Loucy (cell line): ENCODE measurements around the gene NDUFA8.

Experiments used
- H2AFZ ChIP-seq: fragments of 200-600 bp; sonication (generic); 2 replicates; pipeline ENCODE4 v1.6.0; 2016; ENCODE audit warnings: antibody characterized with exemption, mild to moderate bottlenecking, low read length, moderate library complexity
- H3F3A ChIP-seq: fragments of 200-600 bp; 2 replicates; pipeline ENCODE4 v1.6.0; 2016; ENCODE audit warnings: antibody characterized with exemption, low read depth, mild to moderate bottlenecking
- H3K27me3 ChIP-seq: fragments of 200-600 bp; sonication (generic); 2 replicates; pipeline ENCODE4 v1.6.1; 2014; ENCODE audit warnings: low read length, mild to moderate bottlenecking; ENCODE audit not compliant: insufficient read depth, poor library complexity, severe bottlenecking
- H3K36me3 ChIP-seq: fragments of 200-600 bp; sonication (generic); 2 replicates; pipeline ENCODE4 v1.6.1; 2016; ENCODE audit warnings: low read length; ENCODE audit not compliant: insufficient read depth
- H3K4me1 ChIP-seq: fragments of 200-600 bp; sonication (generic); 2 replicates; pipeline ENCODE4 v1.5.1; 2014; ENCODE audit warnings: low read length, mild to moderate bottlenecking; ENCODE audit not compliant: insufficient read depth, poor library complexity, severe bottlenecking
- H3K4me2 ChIP-seq: fragments of 200-600 bp; sonication (generic); 2 replicates; pipeline ENCODE4 v1.6.0; 2014; ENCODE audit warnings: antibody characterized with exemption, low read length, low read depth, mild to moderate bottlenecking; ENCODE audit not compliant: poor library complexity, severe bottlenecking
- H3K4me3 ChIP-seq: fragments of 200-600 bp; sonication (generic); 2 replicates; pipeline ENCODE4 v1.5.1; 2014; ENCODE audit warnings: low read length, mild to moderate bottlenecking, mixed read lengths; ENCODE audit not compliant: poor library complexity, severe bottlenecking
- H3K79me2 ChIP-seq: fragments of 200-600 bp; sonication (generic); 2 replicates; pipeline ENCODE4 v1.6.1; 2014; ENCODE audit warnings: low read length; ENCODE audit not compliant: insufficient read depth
- H3K9ac ChIP-seq: fragments of 200-600 bp; sonication (generic); 2 replicates; pipeline ENCODE4 v1.6.0; 2014; ENCODE audit warnings: mild to moderate bottlenecking, low read depth, low read length, moderate library complexity; ENCODE audit not compliant: poor library complexity, severe bottlenecking
- H3K9me2 ChIP-seq: fragments of 200-600 bp; sonication (generic); replicated peaks from 2 replicates; pipeline ENCODE4 v1.6.1; 2016; ENCODE audit warnings: low read depth, low read length, mixed read lengths
- H3K9me3 ChIP-seq: fragments of 200-600 bp; sonication (generic); 2 replicates; pipeline ENCODE4 v1.6.1; 2014; ENCODE audit warnings: mild to moderate bottlenecking, antibody characterized with exemption, low read length, low read depth; ENCODE audit not compliant: insufficient read depth
- H4K20me1 ChIP-seq: fragments of 200-600 bp; sonication (generic); 2 replicates; pipeline ENCODE4 v1.6.0; 2014; ENCODE audit warnings: antibody characterized with exemption, low read length, mild to moderate bottlenecking; ENCODE audit not compliant: insufficient read depth, poor library complexity, severe bottlenecking
- EZH2phosphoT487 ChIP-seq: fragments of 200-600 bp; IDR thresholded peaks from 2 replicates; pipeline ENCODE4 v1.6.1; 2018; ENCODE audit warnings: antibody characterized with exemption, mild to moderate bottlenecking, moderate library complexity, borderline replicate concordance
- TF ChIP-seq, protein P1 (sequence below): fragments of 200-600 bp; sonication (generic); conservative IDR thresholded peaks from 2 replicates; pipeline ENCODE4 v1.5.1; 2014; ENCODE audit warnings: mild to moderate bottlenecking, antibody characterized with exemption, low read length

Gene NDUFA8

DNA sequence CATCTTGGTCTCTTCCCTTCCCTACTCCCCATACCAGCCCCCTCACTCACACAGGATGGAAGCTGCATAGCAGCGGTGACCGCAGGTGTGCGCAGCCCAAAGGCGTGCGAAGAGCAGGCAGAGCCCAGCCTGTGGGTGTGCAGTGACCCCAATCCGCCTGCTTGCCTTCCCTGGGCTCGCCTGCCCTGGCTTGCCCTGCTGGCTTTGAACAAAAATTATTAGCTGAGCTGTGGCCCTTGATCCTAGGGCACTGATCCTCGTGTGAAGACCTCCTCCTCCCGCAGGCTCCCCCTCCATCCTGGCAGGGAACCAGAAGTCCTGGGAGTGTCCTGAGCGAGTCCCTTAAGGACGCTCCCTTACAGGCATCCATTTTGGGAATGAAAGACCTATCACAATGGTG is 32.0 kb upstream of the NDUFA8 start:
- Histone ChIP-seq H3K27me3 (no peaks in the 10 kb centered on the region), H3K9me2 (no peaks in the 10 kb centered on the region), H3F3A (no peaks in the 10 kb centered on the region), H3K9me3 (no peaks in the 10 kb centered on the region), H3K4me1 (no peaks in the 10 kb centered on the region), H3K4me3 (no peak overlapping the region), H4K20me1 (no peaks in the 10 kb centered on the region), H3K36me3 (no peaks in the 10 kb centered on the region), H2AFZ (no peak overlapping the region), H3K4me2 (no peak overlapping the region), H3K79me2 (no peaks in the 10 kb centered on the region), H3K9ac (no peak overlapping the region)
- TF ChIP-seq, protein P1, sequence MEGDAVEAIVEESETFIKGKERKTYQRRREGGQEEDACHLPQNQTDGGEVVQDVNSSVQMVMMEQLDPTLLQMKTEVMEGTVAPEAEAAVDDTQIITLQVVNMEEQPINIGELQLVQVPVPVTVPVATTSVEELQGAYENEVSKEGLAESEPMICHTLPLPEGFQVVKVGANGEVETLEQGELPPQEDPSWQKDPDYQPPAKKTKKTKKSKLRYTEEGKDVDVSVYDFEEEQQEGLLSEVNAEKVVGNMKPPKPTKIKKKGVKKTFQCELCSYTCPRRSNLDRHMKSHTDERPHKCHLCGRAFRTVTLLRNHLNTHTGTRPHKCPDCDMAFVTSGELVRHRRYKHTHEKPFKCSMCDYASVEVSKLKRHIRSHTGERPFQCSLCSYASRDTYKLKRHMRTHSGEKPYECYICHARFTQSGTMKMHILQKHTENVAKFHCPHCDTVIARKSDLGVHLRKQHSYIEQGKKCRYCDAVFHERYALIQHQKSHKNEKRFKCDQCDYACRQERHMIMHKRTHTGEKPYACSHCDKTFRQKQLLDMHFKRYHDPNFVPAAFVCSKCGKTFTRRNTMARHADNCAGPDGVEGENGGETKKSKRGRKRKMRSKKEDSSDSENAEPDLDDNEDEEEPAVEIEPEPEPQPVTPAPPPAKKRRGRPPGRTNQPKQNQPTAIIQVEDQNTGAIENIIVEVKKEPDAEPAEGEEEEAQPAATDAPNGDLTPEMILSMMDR: no peak
- TF ChIP-seq EZH2phosphoT487: no peak

DNA sequence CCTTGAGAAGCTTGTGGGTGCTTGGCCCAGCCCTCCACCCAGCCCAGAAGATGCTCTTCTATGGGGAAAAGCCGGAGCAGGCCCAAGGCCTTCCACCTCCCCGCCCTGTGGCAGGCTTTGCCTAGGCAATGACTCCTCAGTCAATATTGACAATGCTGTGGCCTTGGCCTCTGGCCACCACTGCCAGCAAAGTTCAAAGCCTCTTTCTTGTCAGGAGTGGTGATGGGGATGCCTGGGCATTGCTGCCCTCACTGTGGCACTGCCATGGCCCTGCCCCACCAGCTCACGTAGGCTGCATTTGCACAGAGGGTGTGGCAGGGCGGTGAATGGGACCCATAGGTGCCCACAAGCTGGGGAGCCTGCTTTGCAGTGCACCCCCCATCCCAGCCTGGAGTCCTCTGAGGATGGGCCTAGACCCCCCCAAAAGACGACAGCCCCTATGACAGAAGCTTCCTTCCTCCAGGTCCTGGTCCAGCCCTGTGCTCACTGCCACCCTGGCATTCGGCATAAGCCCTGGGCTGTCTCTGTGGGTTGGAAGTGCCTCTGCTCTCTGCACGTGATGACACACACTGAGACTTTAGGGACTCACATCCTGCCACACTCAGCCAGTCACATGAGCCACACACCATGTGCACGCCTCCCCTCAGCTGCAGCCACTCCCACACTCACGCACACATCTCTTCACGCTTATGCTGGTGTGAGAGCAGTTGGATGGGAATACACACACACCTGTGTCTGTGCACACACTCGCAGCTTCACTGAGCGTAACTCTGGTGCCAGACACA is 31.2 kb upstream of the NDUFA8 start:
- H4K20me1 ChIP-seq: no peaks in the 10 kb centered on the region
- no peak overlapping the region for H3K4me3 ChIP-seq
- H3K4me2 ChIP-seq: no peak overlapping the region
- H3K4me1 ChIP-seq: no peaks in the 10 kb centered on the region
- H3K9me3 ChIP-seq: no peaks in the 10 kb centered on the region
- H3K27me3 ChIP-seq: no peaks in the 10 kb centered on the region
- no peaks in the 10 kb centered on the region for H3K9me2 ChIP-seq
- no peaks in the 10 kb centered on the region for H3K79me2 ChIP-seq
- TF ChIP-seq, protein P1: no peak
- no peak for TF ChIP-seq EZH2phosphoT487
- H3F3A ChIP-seq: no peaks in the 10 kb centered on the region
- no peak overlapping the region for H3K9ac ChIP-seq
- H3K36me3 ChIP-seq: no peaks in the 10 kb centered on the region
- no peak overlapping the region for H2AFZ ChIP-seq

DNA sequence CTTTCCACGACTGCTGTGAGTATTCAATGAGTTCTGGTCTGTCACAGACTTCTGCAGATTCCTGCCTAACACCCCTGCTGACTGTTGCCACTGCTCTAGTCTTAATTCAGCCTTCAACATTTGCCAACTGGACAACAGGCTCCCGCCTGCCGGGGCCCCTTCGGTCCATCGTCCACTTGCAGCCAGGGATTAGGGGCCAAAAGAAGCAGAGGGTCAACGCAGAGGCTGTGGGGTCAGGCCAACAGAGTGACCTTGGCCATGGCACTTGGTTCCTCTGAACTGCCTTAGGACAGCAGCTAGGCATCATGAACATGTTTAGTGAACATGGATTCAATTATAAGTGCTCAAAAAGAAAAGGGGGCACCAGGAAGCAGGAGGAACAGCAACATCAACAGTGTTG is 28.8 kb upstream of the NDUFA8 start:
- H3K79me2 ChIP-seq: no peaks in the 10 kb centered on the region
- H3K9ac ChIP-seq: no peak overlapping the region
- TF ChIP-seq, protein P1: no peak
- no peak for TF ChIP-seq EZH2phosphoT487
- H3K9me2 ChIP-seq: no peaks in the 10 kb centered on the region
- H4K20me1 ChIP-seq: no peaks in the 10 kb centered on the region
- no peak overlapping the region for H2AFZ ChIP-seq
- H3K4me2 ChIP-seq: no peak overlapping the region
- no peaks in the 10 kb centered on the region for H3K9me3 ChIP-seq
- H3K4me3 ChIP-seq: no peak overlapping the region
- no peaks in the 10 kb centered on the region for H3F3A ChIP-seq
- H3K4me1 ChIP-seq: no peaks in the 10 kb centered on the region
- no peaks in the 10 kb centered on the region for H3K36me3 ChIP-seq
- no peaks in the 10 kb centered on the region for H3K27me3 ChIP-seq
